HG02610 (cell line): Measurements from ENCODE around the gene TBX5.

ENCODE experiments used
- ATAC-seq: cut with Tn5 transposase; IDR thresholded peaks from one replicate; pipeline ENCODE4 v1.9.1; 2021; ENCODE audit warnings: mild to moderate bottlenecking, moderate library complexity; ENCODE audit not compliant: unreplicated experiment

The TBX5 gene

GRCh38 chr12:114327765-114328164 is 78.2 kb downstream of the TBX5 start:
- no peak for ATAC-seq

DNA sequence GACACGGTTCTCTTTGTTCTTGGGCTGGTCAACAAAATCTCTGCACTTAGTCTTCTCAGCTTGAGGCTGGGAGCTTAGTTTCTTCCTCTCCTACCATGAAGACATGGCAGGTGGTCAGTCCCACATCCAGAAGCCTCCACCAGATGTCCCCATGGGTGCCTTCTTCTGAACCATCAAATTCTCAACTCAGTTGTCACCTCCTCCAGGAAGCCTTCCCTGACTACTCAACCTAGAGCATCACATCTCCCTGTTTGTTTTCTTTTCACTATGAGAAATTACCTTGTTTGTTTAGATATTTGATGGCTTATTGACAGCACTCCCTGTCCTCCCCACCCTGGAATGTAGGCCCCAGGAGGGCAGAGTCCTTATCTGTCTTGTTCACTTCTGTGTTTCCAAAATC is 84.4 kb downstream of the TBX5 start:
- no peak for ATAC-seq

DNA sequence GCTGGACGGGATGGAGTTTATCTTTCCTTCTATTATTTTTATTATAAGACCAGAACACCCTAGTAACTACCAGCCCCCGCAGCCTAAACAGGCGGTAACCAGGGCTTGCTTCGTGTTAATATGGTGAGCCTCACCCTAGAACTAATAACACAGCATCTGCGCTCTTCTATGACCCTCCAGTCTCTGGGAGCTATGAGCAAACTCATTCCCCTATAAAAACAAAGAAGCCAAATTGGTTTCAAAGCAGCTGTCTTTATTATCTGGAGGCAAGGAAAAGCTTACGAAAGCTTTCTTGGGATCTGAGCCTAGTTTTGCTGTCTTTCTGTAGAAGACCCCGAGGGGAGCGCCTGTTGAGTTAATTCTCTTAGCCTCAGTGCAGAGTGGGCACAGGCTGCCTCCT is 85.0 kb downstream of the TBX5 start:
- no peak for ATAC-seq

- ATAC-seq: no peak
Measured at GRCh38 chr12:114320101-114320500, 85.8 kb downstream of the TBX5 start.

GRCh38 chr12:114319422-114319821 is 86.5 kb downstream of the TBX5 start:
- no peak for ATAC-seq

DNA sequence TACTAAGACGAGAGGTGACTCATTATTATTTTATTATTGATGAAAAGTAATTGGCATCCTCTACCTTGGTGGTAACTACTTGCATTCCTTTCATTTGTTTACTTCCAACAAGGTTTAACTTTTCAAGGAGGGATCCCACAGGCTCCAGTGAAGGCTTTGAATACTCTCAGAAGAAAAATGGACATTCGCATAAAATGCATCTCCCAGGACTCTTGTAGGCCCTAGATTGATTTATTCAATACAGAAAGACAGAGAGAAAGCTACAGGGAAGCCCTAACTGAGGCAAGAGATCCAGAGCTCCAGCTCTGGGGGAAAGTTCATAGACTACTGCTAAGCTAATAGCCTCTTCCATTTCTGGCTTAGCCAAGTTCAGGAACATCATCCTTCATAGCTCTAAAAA is 87.0 kb downstream of the TBX5 start:
- no peak for ATAC-seq

GRCh38 chr12:114316076-114316475 is 89.9 kb downstream of the TBX5 start:
- ATAC-seq: no peak

DNA sequence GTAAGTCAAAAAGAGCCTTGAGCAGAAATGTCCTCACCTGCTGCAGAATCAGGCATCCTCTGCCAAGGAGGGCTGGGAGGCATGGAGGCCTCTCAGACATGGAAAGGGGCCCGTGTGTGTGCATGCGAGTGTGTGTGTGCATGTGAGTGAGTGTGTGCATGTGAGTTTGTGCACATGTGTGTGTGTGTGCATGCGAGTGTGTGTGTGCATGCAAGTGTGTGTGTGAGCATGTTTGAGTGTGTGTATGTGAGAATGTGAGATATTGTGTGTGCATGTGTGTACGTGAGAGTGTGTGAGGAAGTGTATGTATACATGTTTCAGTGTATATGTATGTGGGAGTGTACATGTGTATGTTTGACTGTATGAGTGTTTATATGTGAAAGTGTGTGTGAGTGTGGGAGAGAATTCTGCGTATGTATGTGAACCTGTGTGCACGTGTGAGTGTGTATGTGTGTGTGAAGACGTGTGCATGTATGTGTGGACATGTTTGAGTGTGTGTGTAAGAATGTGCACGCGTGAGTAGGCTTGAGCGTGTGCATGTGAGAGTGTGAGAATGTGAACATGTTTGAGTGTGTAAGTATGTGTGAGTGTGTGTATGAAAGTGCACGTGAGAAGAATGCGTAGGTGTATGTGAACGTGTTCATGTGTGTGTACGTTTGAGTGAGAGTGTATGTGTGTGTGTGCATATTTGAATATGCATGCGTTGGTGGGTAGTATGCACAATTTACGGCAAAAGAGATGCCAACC is 90.8 kb downstream of the TBX5 start:
- no peak for ATAC-seq

DNA sequence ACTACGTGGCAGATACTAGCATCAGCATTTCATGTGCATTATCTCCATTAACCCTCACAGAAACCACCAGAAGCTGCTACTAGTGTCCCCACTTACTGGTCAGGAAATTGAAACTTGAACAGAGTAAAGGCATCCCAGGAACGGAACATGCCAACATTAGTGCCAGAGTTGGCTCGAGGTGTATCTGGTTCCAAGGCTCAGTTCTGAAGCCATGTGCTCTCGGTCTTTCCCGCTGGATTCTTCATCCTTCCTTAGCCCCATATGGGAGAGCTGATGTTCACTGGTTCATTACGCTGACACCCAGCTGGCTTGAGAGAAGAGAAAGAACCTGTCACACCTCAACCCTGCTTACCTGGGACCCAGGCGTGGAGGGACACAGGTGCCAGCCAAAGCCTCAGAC is 91.5 kb downstream of the TBX5 start:
- no peak for ATAC-seq

GRCh38 chr12:114313910-114314309 is 92.0 kb downstream of the TBX5 start:
- no peak for ATAC-seq

GRCh38 chr12:114311974-114312373 is 94.0 kb downstream of the TBX5 start:
- no peak for ATAC-seq

- ATAC-seq: no peak
Measured at GRCh38 chr12:114306646-114307045, 99.3 kb downstream of the TBX5 start.

DNA sequence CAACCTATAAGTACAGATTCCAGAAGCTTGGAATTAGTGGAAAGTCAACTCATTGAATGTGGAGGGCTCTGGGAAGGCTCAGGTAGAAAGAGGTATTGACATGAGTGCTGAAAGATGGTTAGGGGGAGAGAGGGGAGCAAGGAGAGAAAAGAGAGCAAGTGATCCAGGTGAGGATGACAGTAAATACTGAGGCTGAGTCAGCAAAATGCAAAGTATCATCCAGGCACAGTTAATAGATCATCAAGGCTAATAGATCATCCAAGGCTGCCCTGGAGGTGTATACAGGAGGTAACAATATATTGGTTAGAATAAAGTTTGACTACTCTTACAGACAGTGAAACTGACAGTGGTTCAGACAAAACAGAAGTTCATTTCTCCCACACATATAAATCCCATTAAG is 100.5 kb downstream of the TBX5 start:
- no peak for ATAC-seq
